HG03066 (cell line): ENCODE data around the gene BCL7A.

ENCODE experiments used
- ATAC-seq: cut with Tn5 transposase; IDR thresholded peaks from one replicate; pipeline ENCODE4 v1.9.1; 2021; ENCODE audit warnings: low read depth; ENCODE audit not compliant: unreplicated experiment

BCL7A gene

DNA sequence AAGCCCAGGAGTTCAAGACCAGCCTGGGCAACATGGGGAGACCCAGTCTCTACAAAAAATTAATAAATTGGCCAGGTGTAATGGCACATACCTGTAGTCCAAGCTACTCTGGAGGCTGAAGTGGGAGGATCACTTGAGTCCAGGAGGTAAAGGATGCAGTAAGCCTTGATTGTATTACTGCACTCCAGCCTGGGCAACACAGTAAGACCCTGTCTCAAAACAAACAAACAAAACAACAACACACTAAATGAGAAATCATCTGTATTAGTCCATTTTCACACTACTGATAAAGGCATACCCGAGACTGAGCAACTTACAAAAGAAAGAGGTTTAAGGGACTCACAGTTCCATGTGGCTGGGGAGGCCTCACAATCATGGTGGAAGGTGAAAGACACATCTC is 52.1 kb downstream of the BCL7A start:
- no peak for ATAC-seq

GRCh38 chr12:122076743-122077495 is 55.2 kb downstream of the BCL7A start:
- ATAC-seq, result no peak

- ATAC-seq, result peak; percentile 62
Measured at GRCh38 chr12:122078141-122079032, 56.7 kb downstream of the BCL7A start, which contains the start of gene MLXIP. Gene MLXIP (plus strand): TSS chr12:122078756. CDS start chr12:122078854, 98 bp downstream.

GRCh38 chr12:122079033-122079531 is 57.4 kb downstream of the BCL7A start:
- ATAC-seq, result no peak

GRCh38 chr12:122079532-122080081 is 57.9 kb downstream of the BCL7A start:
- no peak for ATAC-seq

DNA sequence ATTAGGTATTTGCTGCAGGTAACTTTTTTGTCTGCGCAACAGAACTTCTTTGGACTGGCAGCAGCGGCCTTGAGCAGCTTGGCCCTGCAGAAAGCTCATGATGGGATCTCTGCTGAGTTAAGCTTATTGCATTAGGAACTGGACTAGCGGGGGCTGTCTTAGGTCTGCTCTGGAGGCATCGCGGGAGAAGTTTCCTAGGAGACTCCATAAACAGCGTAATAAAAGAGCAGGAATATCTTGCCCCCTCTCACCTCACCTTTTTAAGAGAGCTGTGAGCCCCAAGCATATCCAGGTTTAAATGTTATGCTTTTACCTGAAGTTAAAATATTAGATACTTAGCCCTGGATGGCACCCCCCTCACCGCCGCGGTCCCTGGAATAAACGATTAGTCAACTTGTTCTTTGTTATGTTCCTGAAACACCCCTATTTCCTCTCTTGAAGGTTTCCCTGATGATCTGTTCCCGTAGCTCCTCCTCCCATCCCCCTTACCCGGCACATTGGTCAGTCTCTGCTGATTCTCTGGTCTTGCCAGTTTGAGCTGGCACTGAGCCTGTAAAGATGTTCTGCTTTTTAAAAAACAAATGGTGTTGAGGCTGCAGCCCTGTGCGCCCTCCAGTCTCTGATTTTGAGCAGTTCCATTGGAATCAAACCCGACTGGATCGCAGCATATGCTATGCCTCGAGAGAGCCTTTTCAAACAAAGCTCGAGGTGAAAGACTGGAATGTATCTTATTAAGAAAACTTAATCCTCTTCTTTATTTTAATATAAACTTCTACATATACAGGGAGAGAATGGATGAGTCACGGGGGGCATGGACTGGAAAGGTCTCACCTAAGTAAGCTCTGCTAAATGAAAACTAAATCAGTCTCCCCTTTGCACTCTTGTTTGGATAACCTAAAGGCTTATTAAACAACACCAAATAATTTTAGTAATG is 58.7 kb downstream of the BCL7A start:
- no peak for ATAC-seq

DNA sequence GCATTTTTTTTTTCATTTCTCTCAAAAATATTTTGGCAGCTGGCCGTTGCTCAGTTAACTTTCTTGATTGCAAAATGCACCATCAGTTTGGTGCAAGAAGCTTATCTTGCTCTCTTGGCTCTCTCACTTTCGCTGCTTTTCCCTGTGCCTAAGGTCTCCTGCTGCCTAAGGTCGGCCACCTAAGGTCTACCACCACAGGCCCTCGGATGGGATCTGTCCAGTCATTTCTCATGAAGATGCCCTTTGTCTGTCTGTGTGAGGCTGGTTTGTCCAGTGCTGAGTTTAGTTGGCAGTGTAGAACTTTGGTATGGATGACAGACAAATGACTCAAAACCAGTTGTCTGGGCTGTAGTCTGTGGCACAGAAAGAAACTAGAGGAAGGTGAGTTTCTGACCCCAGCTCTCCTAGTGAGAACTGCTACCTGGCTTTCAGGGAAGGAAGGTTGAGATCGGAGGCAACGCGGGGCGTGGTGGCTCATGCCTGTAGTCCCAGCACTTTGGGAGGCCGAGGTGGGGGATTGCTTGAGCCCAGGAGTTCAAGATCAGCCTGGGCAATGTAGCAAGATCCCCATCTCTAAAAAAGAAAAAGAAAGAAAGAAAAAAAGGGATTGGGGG is 59.5 kb downstream of the BCL7A start:
- no peak for ATAC-seq

DNA sequence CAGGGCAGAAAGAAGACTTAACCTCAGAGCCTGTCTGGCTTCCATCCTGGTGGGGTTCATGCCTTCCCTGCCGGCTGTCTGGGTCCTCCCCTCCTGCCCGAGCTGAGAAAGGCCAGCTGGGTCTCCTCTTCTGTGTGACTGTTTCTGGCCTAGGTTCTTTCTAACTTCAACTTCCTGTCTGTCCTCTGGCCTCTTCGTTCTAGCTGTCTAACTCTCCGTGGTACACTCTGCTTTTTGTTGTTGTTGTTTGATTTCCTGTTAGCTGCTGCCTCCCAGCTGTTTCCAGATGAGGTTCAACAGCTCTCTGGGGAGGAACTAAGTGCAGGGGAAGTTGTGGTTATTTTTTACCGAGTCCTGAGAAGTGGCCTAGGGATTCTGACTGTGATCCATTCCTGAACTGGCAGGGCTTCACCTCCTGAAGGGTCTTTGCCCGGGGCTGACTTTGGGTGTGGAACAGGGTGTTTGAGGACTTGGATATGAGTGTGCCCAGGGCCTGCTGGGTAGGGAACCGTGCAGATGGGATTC is 60.1 kb downstream of the BCL7A start:
- peak; percentile 42 for ATAC-seq

- ATAC-seq, result no peak
Measured at GRCh38 chr12:122082621-122083356, 61.1 kb downstream of the BCL7A start.

- ATAC-seq, result no peak
Measured at GRCh38 chr12:122084857-122085405, 63.2 kb downstream of the BCL7A start.

DNA sequence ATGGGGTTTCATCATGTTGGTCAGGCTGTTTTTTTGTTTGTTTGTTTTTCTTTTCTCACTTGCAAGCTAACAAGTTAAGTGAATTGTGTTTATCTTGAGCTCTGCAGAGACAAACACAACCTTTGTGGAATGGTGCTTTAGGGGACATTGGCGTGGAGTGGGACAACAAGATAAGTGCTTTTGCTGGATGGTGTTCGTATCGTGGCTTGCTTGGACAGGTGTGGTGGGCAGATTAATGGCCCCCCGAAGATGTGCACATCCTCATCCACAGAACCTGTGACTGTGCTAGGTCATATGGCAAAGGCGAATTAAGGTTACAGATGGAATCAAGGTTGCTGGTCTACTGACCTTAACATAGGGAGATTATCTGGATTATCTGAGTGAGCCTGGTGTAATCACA is 63.9 kb downstream of the BCL7A start:
- no peak for ATAC-seq

DNA sequence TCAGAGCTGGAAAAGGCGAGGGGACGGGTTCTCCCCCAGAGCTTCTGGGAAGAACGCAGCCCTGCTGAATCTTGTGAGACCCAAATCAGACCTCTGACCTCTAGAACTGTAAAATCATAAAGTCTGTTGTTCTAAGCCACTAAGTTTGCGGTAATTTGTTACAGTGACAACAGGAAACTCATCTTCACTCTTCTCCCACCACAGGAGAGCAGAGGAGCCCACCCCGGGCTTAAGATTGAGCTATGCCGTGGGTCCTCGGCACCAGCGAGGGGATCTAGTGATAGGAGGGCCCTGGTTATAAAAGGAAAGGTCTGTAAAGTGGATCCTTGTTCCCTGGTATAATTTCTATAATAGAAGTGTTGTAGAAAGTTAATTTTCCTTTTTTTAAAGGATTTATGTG is 64.4 kb downstream of the BCL7A start:
- ATAC-seq, result no peak

DNA sequence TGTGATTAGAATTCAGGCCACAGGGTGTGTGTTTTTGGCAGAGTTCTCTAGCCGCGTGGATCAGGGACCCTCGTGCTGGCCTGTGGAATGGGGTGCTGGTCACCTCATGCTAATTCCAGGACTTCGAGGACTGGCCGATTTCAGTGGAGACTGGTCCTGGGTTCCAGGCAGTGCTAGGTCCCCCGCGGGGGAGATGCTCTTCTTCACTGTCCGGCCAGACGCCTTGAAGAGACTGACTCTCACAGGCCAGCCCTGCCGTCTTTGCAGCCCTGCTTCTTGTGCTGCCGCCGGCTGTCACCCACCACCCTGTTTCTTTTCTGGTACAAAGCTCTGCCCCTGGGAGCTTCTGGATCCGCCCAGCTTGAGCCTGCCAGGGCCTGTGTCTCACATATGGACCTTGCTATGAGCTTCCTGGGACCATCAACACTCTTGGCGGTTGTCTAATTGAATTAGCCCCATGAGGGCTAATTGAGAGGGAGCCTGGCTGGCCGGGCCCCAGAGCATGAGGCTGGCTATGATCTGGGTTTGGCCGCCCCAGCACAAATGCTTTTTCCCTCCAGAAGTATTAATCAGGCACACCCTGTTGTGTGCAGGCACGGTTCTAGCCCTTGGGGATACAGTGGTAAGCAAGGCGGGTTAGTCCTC is 65.1 kb downstream of the BCL7A start:
- ATAC-seq, result no peak

GRCh38 chr12:122087431-122088178 is 65.9 kb downstream of the BCL7A start:
- ATAC-seq, result no peak

- ATAC-seq, result no peak
Measured at GRCh38 chr12:122088179-122088810, 66.6 kb downstream of the BCL7A start.

- ATAC-seq, result no peak
Measured at GRCh38 chr12:122089077-122089476, 67.4 kb downstream of the BCL7A start.
